Spleen (tissue), 11 donors: ENCODE results near the gene ABI1. TPM values are rescaled to one million over a fixed set of nuclear protein-coding genes. Genes with fewer than 3 reads are reported as not detected.

Experiments used
- DNase-seq: peaks from one replicate; pipeline ENCODE4 v3.0.0-alpha.2; 2020
- H3K27ac ChIP-seq, 8 donors: fragments of 200-600 bp; sonication (generic) in 7 of 8; 1 replicate in 4 of 8; 2 replicates in 4 of 8; pipeline versions ENCODE4 v1.5.0 to v1.8.0; 2016 to 2021; ENCODE audit warnings: inconsistent platforms in 4 of 8, mild to moderate bottlenecking in 4 of 8, moderate library complexity in 1 of 8
- H3K27me3 ChIP-seq, 7 donors: fragments of 200-600 bp; sonication (generic) in 6 of 7; replicated peaks in 1 of 7; 1 replicate in 4 of 7; 2 replicates in 3 of 7; pipeline versions ENCODE4 v1.5.0 to v1.8.0; 2016 to 2021; ENCODE audit warnings: inconsistent platforms in 3 of 7, mild to moderate bottlenecking in 1 of 7
- H3K36me3 ChIP-seq, 6 donors: fragments of 200-600 bp; sonication (generic) in 5 of 6; 1 replicate in 4 of 6; 2 replicates in 2 of 6; pipeline versions ENCODE4 v1.5.0 to v1.8.0; 2016 to 2021; ENCODE audit warnings: inconsistent platforms in 2 of 6
- H3K4me1 ChIP-seq, 6 donors: fragments of 200-600 bp; sonication (generic) in 5 of 6; 1 replicate in 3 of 6; 2 replicates in 3 of 6; pipeline versions ENCODE4 v1.5.0 to v1.8.0; 2016 to 2021; ENCODE audit warnings: inconsistent platforms in 3 of 6
- H3K4me3 ChIP-seq, 8 donors: fragments of 200-600 bp; sonication (generic) in 7 of 8; 1 replicate in 4 of 8; 2 replicates in 4 of 8; pipeline versions ENCODE4 v1.5.0 to v1.8.0; 2016 to 2021; ENCODE audit warnings: inconsistent platforms in 4 of 8, mild to moderate bottlenecking in 4 of 8, moderate library complexity in 2 of 8
- H3K9me3 ChIP-seq, 8 donors: fragments of 200-600 bp; sonication (generic) in 7 of 8; 1 replicate in 4 of 8; 2 replicates in 4 of 8; pipeline versions ENCODE4 v1.5.0 to v1.8.0; 2016 to 2021; ENCODE audit warnings: inconsistent platforms in 4 of 8
- CTCF ChIP-seq, 11 experiments: fragments of 200-600 bp in 7 of 11; fragments of 450-650 bp in 4 of 11; sonication (generic) in 4 of 11; IDR thresholded peaks in 8 of 11; conservative IDR thresholded peaks in 3 of 11; 1 replicate in 7 of 11; 2 replicates in 4 of 11; pipeline versions ENCODE4 v1.4.0 to v1.8.0; 2016 to 2021; ENCODE audit warnings: antibody characterized with exemption in 11 of 11, inconsistent platforms in 4 of 11, mild to moderate bottlenecking in 1 of 11
- POLR2A ChIP-seq, 3 donors: fragments of 450-650 bp; IDR thresholded peaks; one replicate each; pipeline ENCODE4 v1.5.1; 2017; ENCODE audit warnings: antibody characterized with exemption in 3 of 3, mild to moderate bottlenecking in 1 of 3
- POLR2AphosphoS5 ChIP-seq, 3 donors: sonication (generic); formaldehyde crosslinking; IDR thresholded peaks; one replicate each; pipeline ENCODE4 v1.5.1; 2017; ENCODE audit warnings: antibody characterized with exemption in 3 of 3
- WGBS, 5 donors: extraction: QIAGEN DNeasy Blood & Tissue Kit in 3 of 5; methylation state at CpG; one replicate each; pipeline versions ENCODE4 v1.1.5 to v1.1.7; 2013 to 2018; 5-methylcytosine and 5-hydroxymethylcytosine counted together
- intact Hi-C: fragments of 100-400 bp; cut with DNase I; formaldehyde crosslinking; loops from one replicate; pipeline ENCODE4 v1.15.0; 2023; ENCODE audit warnings: low total_unique reads
- polyA plus RNA-seq, 3 donors: library from polyadenylated mRNA; stranded (reverse); fragments of 200-250 nt; gene quantifications; one replicate each; pipeline ENCODE4 v1.2.1, GENCODE V29; 2013
- total RNA-seq, 7 donors: library from RNA; depleted of rRNA in 3 of 7; stranded (reverse); fragments of >200 nt in 3 of 7; fragmentation: NEBNext Ultra II Directional in 4 of 7; extraction: Animal tissue kit (Norgen Biotek cat#: 25700) in 4 of 7; gene quantifications; one replicate each; pipeline versions ENCODE4 v1.1.0 to v1.2.1, GENCODE V29; 2016 to 2021
- donor health status: healthy with polysubstance abuse.
- donor health status: DM: no; HTN: no; CAD: no; lungs with moderate emphysema.
- donor health status: DM: no; HTN: no; CAD: no.
- donor health status: Bipolar disorder and iron deficiency.
- donor health status: healthy.
- donor health status: DM: no; HTN: no; CAD: no.
- donor health status: DM: yes; HTN: yes; CAD: no.

ABI1 gene
- total and polyA plus RNA-seq, 10 donors = 33.4 to 74.0 (median 55.9) TPM

DNA sequence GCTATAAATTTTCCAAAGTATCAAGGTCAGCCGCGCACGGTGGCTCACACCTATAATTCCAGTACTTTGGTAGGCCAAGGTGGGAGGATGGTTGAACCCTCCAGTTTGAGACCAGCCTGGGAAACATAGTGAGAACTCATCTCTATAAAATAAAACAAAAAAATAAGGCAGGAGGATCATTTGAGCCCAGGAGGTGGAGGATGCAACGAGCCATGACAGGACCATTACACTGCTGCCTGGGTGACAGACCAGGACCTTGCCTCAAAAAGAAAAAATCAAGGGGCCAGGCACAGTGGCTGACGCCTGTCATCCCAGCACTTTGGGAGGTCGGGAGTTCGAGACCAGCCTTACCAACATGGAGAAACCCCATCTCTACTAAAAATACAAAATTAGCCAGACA is 60.3 kb downstream of the ABI1 start:
- Histone ChIP-seq H3K27ac (peak overlapping the region in 3 of 8 donors; percentile 27 to 50 (median 45)), H3K36me3 (no peaks in the 10 kb centered on the region), H3K4me3 (no peak overlapping the region), H3K9me3 (peaks cover 0 to 15% (median 6%) of the 10 kb centered on the region in 8 donors), H3K4me1 (peaks cover 47 to 95% (median 70%) of the 10 kb centered on the region in 6 donors), H3K27me3 (no peaks in the 10 kb centered on the region)
- 90 to 95% (median 92%) methylated on average over 7 of the region's 7 CpGs for WGBS, 5 donors
- DNase-seq = no peak
- intact Hi-C loops = no loop called here
- no peak for TF ChIP-seq POLR2AphosphoS5 (IDR thresholded peaks at IDR 0.05)
- no peak for TF ChIP-seq POLR2A (IDR thresholded peaks at IDR 0.05)
- TF ChIP-seq CTCF (IDR thresholded peaks at IDR 0.05 in 8 of 11, conservative IDR thresholded peaks at IDR 0.05 in 3 of 11) = no peak

GRCh38 chr10:26799342-26799741 is 61.4 kb downstream of the ABI1 start:
- DNase-seq = no peak
- 20 to 30% (median 21%) methylated on average over 4 of the region's 4 CpGs for WGBS, 5 donors
- Histone ChIP-seq H3K4me3 (no peak overlapping the region), H3K27me3 (no peaks in the 10 kb centered on the region), H3K9me3 (peaks cover 0 to 23% (median 14%) of the 10 kb centered on the region in 8 donors), H3K4me1 (peaks cover 36 to 94% (median 60%) of the 10 kb centered on the region in 6 donors), H3K27ac (peak overlapping the region in 5 of 8 donors; percentile 27 to 50 (median 38)), H3K36me3 (no peaks in the 10 kb centered on the region)
- intact Hi-C loops = no loop called here
- TF ChIP-seq CTCF (IDR thresholded peaks at IDR 0.05 in 8 of 11, conservative IDR thresholded peaks at IDR 0.05 in 3 of 11) (no peak), POLR2AphosphoS5 (IDR thresholded peaks at IDR 0.05) (peak in 1 of 3 donors; percentile 24), POLR2A (IDR thresholded peaks at IDR 0.05) (no peak)

DNA sequence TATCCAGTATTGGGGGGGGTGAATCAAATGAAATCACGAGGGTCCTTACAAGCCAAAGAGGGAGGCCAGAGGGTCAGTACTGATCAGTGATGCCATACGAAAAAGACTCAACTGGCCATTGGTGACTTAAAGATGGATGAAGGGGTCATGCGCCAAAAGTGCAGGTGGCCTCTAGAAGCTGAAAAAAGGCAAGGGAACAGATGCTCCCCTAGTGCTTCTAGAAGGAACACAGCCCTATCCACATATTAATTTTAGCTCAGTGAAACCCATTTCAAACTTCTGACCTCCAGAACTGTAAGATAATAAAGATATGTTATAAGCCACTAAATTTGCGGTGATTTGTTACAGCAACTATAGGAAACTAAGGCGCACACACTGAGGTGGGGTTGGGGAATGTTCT is 62.5 kb downstream of the ABI1 start:
- DNase-seq = no peak
- no peak overlapping the region for H3K4me3 ChIP-seq
- H3K27ac ChIP-seq = peak overlapping the region in 1 of 8 donors; percentile 2
- 83 to 96% (median 91%) methylated on average over 5 of the region's 5 CpGs for whole genome bisulfite sequencing, 5 donors
- H3K27me3 ChIP-seq = no peaks in the 10 kb centered on the region
- peaks cover 33 to 94% (median 58%) of the 10 kb centered on the region in 6 donors for H3K4me1 ChIP-seq
- TF ChIP-seq POLR2A (IDR thresholded peaks at IDR 0.05) = no peak
- TF ChIP-seq POLR2AphosphoS5 (IDR thresholded peaks at IDR 0.05) = no peak
- TF ChIP-seq CTCF (IDR thresholded peaks at IDR 0.05 in 8 of 11, conservative IDR thresholded peaks at IDR 0.05 in 3 of 11) = no peak
- H3K9me3 ChIP-seq = peaks cover 0 to 23% (median 14%) of the 10 kb centered on the region in 8 donors
- H3K36me3 ChIP-seq = no peaks in the 10 kb centered on the region
- intact Hi-C loops = no loop called here

DNA sequence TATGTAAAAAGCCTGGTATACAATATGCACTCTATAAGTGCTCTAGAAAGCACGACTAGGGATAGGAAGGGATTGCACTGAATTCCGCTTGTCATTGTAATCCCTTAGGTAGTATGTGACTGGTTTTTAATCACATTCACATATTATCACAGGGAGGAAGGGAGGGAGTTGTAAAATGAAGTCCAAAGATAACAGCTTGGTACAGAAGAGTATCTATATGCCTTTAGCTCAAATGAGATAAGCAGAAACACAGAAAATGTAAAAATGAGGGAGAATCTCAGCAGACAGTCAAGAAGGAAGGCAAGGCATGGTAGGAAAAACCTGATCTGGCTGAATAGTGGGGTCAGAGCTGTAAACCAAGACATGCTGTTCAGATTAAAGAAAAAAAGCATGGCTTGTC is 63.4 kb downstream of the ABI1 start:
- no peak overlapping the region for H3K27ac ChIP-seq
- TF ChIP-seq POLR2AphosphoS5 (IDR thresholded peaks at IDR 0.05) = no peak
- no peak for TF ChIP-seq POLR2A (IDR thresholded peaks at IDR 0.05)
- TF ChIP-seq CTCF (IDR thresholded peaks at IDR 0.05 in 8 of 11, conservative IDR thresholded peaks at IDR 0.05 in 3 of 11) = no peak
- H3K4me1 ChIP-seq = peaks cover 28 to 94% (median 56%) of the 10 kb centered on the region in 6 donors
- 94 to 99% (median 97%) methylated on average over 2 of the region's 2 CpGs for whole genome bisulfite sequencing, 5 donors
- DNase-seq = no peak
- H3K36me3 ChIP-seq = no peaks in the 10 kb centered on the region
- H3K4me3 ChIP-seq = no peak overlapping the region
- peaks cover 0 to 23% (median 14%) of the 10 kb centered on the region in 8 donors for H3K9me3 ChIP-seq
- H3K27me3 ChIP-seq = no peaks in the 10 kb centered on the region
- intact Hi-C loops = no loop called here
